Breast epithelium (tissue), 3 donors: ENCODE data around the gene CAMKK2.

Experiments used
- POLR2A ChIP-seq: fragments of 450-650 bp; IDR thresholded peaks from one replicate; pipeline ENCODE4 v1.6.1; 2016; ENCODE audit warnings: antibody characterized with exemption, mild to moderate bottlenecking, moderate library complexity
- TF ChIP-seq, protein P1 (sequence below), 3 donors: fragments of 450-650 bp; IDR thresholded peaks; one replicate each; pipeline ENCODE4 v1.5.1; 2016 to 2017; ENCODE audit warnings: antibody characterized with exemption in 3 of 3, mild to moderate bottlenecking in 3 of 3, moderate library complexity in 3 of 3

- TF ChIP-seq, protein P1, sequence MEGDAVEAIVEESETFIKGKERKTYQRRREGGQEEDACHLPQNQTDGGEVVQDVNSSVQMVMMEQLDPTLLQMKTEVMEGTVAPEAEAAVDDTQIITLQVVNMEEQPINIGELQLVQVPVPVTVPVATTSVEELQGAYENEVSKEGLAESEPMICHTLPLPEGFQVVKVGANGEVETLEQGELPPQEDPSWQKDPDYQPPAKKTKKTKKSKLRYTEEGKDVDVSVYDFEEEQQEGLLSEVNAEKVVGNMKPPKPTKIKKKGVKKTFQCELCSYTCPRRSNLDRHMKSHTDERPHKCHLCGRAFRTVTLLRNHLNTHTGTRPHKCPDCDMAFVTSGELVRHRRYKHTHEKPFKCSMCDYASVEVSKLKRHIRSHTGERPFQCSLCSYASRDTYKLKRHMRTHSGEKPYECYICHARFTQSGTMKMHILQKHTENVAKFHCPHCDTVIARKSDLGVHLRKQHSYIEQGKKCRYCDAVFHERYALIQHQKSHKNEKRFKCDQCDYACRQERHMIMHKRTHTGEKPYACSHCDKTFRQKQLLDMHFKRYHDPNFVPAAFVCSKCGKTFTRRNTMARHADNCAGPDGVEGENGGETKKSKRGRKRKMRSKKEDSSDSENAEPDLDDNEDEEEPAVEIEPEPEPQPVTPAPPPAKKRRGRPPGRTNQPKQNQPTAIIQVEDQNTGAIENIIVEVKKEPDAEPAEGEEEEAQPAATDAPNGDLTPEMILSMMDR (IDR thresholded peaks at IDR 0.05), result no peak
- no peak for TF ChIP-seq POLR2A
Measured at GRCh38 chr12:121232977-121233627, 63.4 kb downstream of the CAMKK2 start.
